Erythroblast (primary cell): ENCODE data around the gene ZNF473.

ENCODE experiments used
- GATA1 ChIP-seq: IDR thresholded peaks from 2 replicates; pipeline ENCODE4 v1.6.1; 2011; ENCODE audit warnings: low read depth, mild to moderate bottlenecking, control low read depth, low read length, moderate library complexity
- POLR2A ChIP-seq: IDR thresholded peaks from 2 replicates; pipeline ENCODE4 v1.6.1; 2011; ENCODE audit warnings: mild to moderate bottlenecking, low read length

DNA sequence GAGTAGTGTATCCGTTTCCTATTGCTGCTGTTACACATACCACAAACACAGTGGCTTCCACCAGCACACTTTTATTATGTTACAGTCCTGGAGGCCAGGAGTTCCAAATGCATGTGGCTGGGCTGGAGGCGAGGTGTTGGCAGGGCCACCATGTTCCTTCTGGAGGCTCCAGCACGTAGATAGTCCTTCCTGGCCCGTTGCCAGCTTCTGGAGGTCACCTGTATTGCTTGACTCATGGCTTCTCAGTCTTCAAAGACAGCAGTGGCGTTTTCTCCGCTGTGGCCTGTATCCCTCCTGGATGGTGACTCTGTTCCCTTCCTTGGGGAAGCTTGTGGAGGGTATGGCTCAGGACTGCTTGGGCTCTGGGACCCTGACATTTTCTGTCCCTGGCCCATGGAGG, 15.2 kb downstream of the ZNF473 start:
- TF ChIP-seq POLR2A (no peak), GATA1 (no peak)
